GM18520 (cell line): Measurements from ENCODE around the gene C16orf95.
"Not testable (repeated sequence)": the region's sequence is repeated elsewhere in the genome, so short reads cannot be mapped to it uniquely, and the experiment has no call there.

Experiments used
- ATAC-seq: cut with Tn5 transposase; IDR thresholded peaks from one replicate; pipeline ENCODE4 v1.9.1; 2021; ENCODE audit not compliant: unreplicated experiment

The C16orf95 gene

GRCh38 chr16:87347932-87348615 lies 30.9 kb upstream of the C16orf95 start:
- no peak for ATAC-seq

GRCh38 chr16:87346517-87347060 lies 29.4 kb upstream of the C16orf95 start:
- ATAC-seq, result no peak

- ATAC-seq, result no peak
Observed at GRCh38 chr16:87345726-87346424, 28.7 kb upstream of the C16orf95 start.

- no peak for ATAC-seq
Observed at GRCh38 chr16:87344931-87345631, 27.9 kb upstream of the C16orf95 start.

- no peak for ATAC-seq
Observed at GRCh38 chr16:87344165-87344930, 27.2 kb upstream of the C16orf95 start.

- ATAC-seq, result no peak
Observed at GRCh38 chr16:87343753-87344050, 26.5 kb upstream of the C16orf95 start.

GRCh38 chr16:87342978-87343752 lies 26.0 kb upstream of the C16orf95 start:
- no peak for ATAC-seq

GRCh38 chr16:87342504-87342903 lies 25.3 kb upstream of the C16orf95 start:
- no peak for ATAC-seq

GRCh38 chr16:87340198-87340597 lies 23.0 kb upstream of the C16orf95 start:
- ATAC-seq, result no peak

GRCh38 chr16:87339724-87340105 lies 22.5 kb upstream of the C16orf95 start:
- ATAC-seq, result not testable (repeated sequence)

- ATAC-seq, result no peak
Observed at GRCh38 chr16:87339086-87339723, 22.0 kb upstream of the C16orf95 start.

GRCh38 chr16:87338155-87338765 lies 21.1 kb upstream of the C16orf95 start:
- ATAC-seq, result no peak

GRCh38 chr16:87337262-87337771 lies 20.1 kb upstream of the C16orf95 start:
- no peak for ATAC-seq

- ATAC-seq, result no peak
Observed at GRCh38 chr16:87336434-87337240, 19.4 kb upstream of the C16orf95 start.

- ATAC-seq, result no peak
Observed at GRCh38 chr16:87335625-87336433, 18.6 kb upstream of the C16orf95 start.

GRCh38 chr16:87334651-87335624 lies 17.7 kb upstream of the C16orf95 start:
- ATAC-seq, result no peak
